Osteoblast (primary cell): ENCODE measurements around the gene USP22. TPM values are rescaled to one million over a fixed set of nuclear protein-coding genes. Genes with fewer than 3 reads are reported as not detected.
A peak's percentile ranks its signal among the peaks of the same experiment; 100 is the strongest.

Experiments used
- DNase-seq: peaks from one replicate; pipeline ENCODE4 v3.0.0; 2011; ENCODE audit warnings: low spot score, mixed read lengths; ENCODE audit not compliant: insufficient read length; ENCODE audit errors: missing footprints
- H2AFZ ChIP-seq: 2 replicates; pipeline ENCODE4 v1.6.0; 2011; ENCODE audit warnings: mild to moderate bottlenecking, low read length
- H3K27ac ChIP-seq: 2 replicates; pipeline ENCODE4 v1.5.1; 2011; ENCODE audit warnings: mild to moderate bottlenecking, low read depth, low read length, moderate library complexity
- H3K27me3 ChIP-seq: 2 replicates; pipeline ENCODE4 v1.6.0; 2012; ENCODE audit warnings: mild to moderate bottlenecking, control low read depth, inconsistent platforms, low read length, moderate library complexity; ENCODE audit not compliant: insufficient read depth
- H3K36me3 ChIP-seq: 2 replicates; pipeline ENCODE4 v1.5.1; 2011; ENCODE audit warnings: mild to moderate bottlenecking, low read length, control low read depth, moderate library complexity; ENCODE audit not compliant: insufficient read depth
- H3K4me1 ChIP-seq: 2 replicates; pipeline ENCODE4 v1.5.1; 2011; ENCODE audit warnings: mild to moderate bottlenecking, low read length, control low read depth, moderate library complexity; ENCODE audit not compliant: insufficient read depth
- H3K4me2 ChIP-seq: 2 replicates; pipeline ENCODE4 v1.6.0; 2011; ENCODE audit warnings: mild to moderate bottlenecking, low read length; ENCODE audit not compliant: insufficient read depth
- H3K4me3 ChIP-seq: fragments of 200-600 bp; sonication (generic); 3 replicates; pipeline ENCODE4 v1.5.1; 2012; ENCODE audit warnings: mild to moderate bottlenecking, low read length, inconsistent platforms; ENCODE audit not compliant: insufficient read depth
- H3K79me2 ChIP-seq: 2 replicates; pipeline ENCODE4 v1.6.0; 2012; ENCODE audit warnings: mild to moderate bottlenecking, low read length, control low read depth, inconsistent platforms; ENCODE audit not compliant: insufficient read depth
- H3K9me3 ChIP-seq: 2 replicates; pipeline ENCODE4 v1.5.1; 2011; ENCODE audit warnings: low read depth, low read length, control low read depth
- H4K20me1 ChIP-seq: 2 replicates; pipeline ENCODE4 v1.6.0; 2012; ENCODE audit warnings: mild to moderate bottlenecking, low read length, control low read depth; ENCODE audit not compliant: insufficient read depth
- total RNA-seq: library from RNA; depleted of rRNA; stranded (reverse); fragments of >200 nt; gene quantifications from 2 replicates; pipeline ENCODE4 v1.2.3, GENCODE V29; 2012
- TF ChIP-seq, protein P1 (sequence below): IDR thresholded peaks from 2 replicates; pipeline ENCODE4 v1.5.1; 2011; ENCODE audit warnings: mild to moderate bottlenecking, low read depth, low read length, moderate library complexity; ENCODE audit errors: extremely low read depth

The USP22 gene
- total RNA-seq, 1 donor = 293 TPM

DNA sequence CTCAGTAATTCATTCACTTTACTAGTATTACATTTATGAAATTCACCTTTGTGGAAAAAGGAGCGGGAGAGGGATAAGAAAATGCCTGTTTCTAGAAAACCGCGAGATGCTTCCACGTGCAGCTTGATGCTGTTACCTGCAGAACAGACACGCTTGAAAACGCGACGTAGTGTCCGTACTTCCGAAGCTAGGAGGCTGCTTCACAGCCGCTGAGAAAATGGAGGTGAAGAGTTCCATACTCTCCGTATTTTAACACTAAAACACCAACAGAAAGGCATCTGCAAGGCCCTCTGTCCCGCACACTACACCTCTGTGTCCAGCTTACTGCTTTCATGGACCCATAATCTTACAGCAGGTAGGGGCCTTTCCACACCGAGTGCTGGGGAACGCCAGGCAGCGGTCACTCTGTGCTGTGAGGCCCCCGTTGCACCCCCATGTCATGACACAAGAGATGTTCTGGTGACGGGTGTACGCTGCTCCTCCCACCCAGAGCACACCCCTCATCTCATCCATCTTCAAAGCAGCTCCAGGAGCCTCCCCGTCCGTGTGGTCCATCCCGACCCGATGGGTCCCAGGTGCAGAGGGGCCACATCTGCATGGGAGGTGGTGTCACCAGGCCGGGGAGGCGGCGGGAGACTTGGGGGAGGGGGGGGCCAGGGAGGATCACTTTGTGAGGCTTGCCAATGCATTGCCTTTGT lies 40.4 kb downstream of the USP22 start:
- Histone ChIP-seq H4K20me1 (peaks cover 84% of the 10 kb centered on the region), H3K27ac (peak overlapping the region; percentile 10)
- TF ChIP-seq, protein P1, sequence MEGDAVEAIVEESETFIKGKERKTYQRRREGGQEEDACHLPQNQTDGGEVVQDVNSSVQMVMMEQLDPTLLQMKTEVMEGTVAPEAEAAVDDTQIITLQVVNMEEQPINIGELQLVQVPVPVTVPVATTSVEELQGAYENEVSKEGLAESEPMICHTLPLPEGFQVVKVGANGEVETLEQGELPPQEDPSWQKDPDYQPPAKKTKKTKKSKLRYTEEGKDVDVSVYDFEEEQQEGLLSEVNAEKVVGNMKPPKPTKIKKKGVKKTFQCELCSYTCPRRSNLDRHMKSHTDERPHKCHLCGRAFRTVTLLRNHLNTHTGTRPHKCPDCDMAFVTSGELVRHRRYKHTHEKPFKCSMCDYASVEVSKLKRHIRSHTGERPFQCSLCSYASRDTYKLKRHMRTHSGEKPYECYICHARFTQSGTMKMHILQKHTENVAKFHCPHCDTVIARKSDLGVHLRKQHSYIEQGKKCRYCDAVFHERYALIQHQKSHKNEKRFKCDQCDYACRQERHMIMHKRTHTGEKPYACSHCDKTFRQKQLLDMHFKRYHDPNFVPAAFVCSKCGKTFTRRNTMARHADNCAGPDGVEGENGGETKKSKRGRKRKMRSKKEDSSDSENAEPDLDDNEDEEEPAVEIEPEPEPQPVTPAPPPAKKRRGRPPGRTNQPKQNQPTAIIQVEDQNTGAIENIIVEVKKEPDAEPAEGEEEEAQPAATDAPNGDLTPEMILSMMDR = no peak

DNA sequence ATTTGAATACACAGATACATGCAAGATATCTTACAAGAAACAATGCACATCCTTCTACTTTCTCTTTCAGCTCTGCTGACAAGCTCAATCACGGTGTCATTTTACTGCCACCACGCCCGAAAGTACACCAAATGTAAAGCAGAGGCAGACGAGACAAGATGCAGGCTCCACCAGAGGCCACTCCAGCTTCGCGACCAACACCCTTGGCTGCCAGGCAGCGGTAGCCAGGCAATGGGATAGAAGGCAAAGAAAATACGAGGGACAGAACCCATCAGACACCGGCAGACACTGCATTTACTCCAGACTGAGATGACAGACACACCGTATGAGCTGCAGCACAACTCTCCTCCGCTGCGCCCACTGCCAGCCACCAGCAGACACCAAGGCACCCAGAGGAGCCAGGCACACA lies 41.0 kb downstream of the USP22 start:
- H3K4me3 ChIP-seq = no peak overlapping the region
- H3K9me3 ChIP-seq = no peaks in the 10 kb centered on the region
- peak; percentile 75 for DNase-seq
- no peaks in the 10 kb centered on the region for H3K27me3 ChIP-seq
- H2AFZ ChIP-seq = no peak overlapping the region
- H4K20me1 ChIP-seq = peaks cover 79% of the 10 kb centered on the region
- H3K4me2 ChIP-seq = no peak overlapping the region
- H3K4me1 ChIP-seq = peaks cover 37% of the 10 kb centered on the region
- peaks cover 70% of the 10 kb centered on the region for H3K36me3 ChIP-seq
- TF ChIP-seq, protein P1 = no peak
- H3K79me2 ChIP-seq = peaks cover 71% of the 10 kb centered on the region
- H3K27ac ChIP-seq = peak overlapping the region; percentile 10

More for the DNA sequence above, 40.4 kb downstream of the USP22 start:
- H3K79me2 ChIP-seq = peaks cover 76% of the 10 kb centered on the region
- H3K9me3 ChIP-seq = no peaks in the 10 kb centered on the region
- peaks cover 77% of the 10 kb centered on the region for H3K36me3 ChIP-seq
- H3K4me2 ChIP-seq = no peak overlapping the region
- H3K4me3 ChIP-seq = no peak overlapping the region
- no peak overlapping the region for H2AFZ ChIP-seq
- DNase-seq = no peak
- no peaks in the 10 kb centered on the region for H3K27me3 ChIP-seq
- peaks cover 37% of the 10 kb centered on the region for H3K4me1 ChIP-seq

DNA sequence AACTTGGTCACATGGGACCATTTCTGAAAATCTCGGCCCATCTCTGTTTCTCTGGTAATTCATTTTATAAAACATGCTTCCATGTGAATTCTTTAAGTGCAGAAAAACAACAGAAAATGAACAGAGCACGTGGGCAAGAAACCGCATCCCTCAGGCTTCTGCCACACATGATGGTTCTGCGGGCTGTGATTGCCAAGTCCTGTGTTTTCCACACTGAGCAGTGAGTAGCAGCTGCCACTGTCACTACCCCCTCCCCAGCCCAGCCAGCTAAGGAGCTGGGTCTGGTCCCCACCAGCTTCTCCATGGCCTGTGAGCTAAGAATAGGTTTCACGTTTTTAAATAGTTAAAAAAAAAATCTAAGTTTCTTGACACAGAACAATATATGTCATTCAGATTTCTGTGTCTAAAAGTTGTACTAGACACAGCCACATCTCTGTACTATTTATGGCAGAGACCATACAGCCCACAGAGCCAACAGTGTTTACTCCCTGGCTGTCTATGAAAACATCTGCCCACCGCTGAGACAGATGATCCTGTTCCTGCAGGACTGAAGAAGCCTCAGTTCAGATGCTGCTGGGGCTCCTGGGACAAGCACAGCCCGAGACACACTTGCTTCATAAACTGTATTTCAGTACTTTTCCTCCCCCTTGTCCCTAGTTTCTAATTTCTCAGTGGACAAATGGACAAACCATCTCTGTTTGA lies 41.5 kb downstream of the USP22 start:
- no peaks in the 10 kb centered on the region for H3K9me3 ChIP-seq
- H4K20me1 ChIP-seq = peaks cover 79% of the 10 kb centered on the region
- no peak for DNase-seq
- peaks cover 65% of the 10 kb centered on the region for H3K36me3 ChIP-seq
- peak overlapping the region; percentile 10 for H3K27ac ChIP-seq
- no peaks in the 10 kb centered on the region for H3K27me3 ChIP-seq
- H2AFZ ChIP-seq = no peak overlapping the region
- H3K4me1 ChIP-seq = peaks cover 37% of the 10 kb centered on the region
- H3K79me2 ChIP-seq = peaks cover 68% of the 10 kb centered on the region
- H3K4me2 ChIP-seq = no peak overlapping the region
- TF ChIP-seq, protein P1 = no peak
- no peak overlapping the region for H3K4me3 ChIP-seq

DNA sequence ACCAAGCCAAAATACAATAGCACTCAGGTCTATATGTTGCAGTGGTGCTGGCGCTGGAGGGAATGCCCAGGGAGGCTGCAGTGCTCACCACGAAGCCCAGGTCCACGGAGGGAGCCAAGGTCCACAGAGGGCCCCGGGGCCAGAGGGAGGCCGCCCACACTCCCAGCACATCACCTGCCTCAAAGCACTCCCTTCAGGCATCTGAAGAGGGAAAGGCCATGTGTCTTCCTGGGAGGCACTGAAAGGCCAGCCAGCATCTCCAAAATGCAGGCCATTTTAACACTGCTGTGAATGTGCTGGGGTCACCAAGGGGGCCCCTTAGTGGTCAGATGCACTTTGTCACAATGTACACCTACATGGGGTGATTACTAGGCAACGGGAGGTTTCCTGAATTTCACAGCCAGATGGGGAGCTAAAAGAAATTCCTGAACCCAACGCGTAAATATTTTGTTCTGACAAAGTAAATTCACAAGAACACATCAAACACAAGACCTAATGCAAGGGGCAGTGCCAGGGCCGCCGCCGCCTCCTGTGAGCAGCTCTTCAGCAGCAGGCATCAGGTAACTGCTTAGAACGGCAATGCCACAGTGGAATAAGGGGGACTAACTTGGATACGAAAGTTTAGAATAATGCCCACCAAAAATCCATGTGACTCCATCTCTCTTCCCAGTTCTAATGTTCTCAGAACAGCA lies 42.8 kb downstream of the USP22 start:
- H3K4me3 ChIP-seq = no peak overlapping the region
- H4K20me1 ChIP-seq = peaks cover 67% of the 10 kb centered on the region
- peaks cover 53% of the 10 kb centered on the region for H3K36me3 ChIP-seq
- TF ChIP-seq, protein P1 = no peak
- H2AFZ ChIP-seq = no peak overlapping the region
- H3K4me2 ChIP-seq = peak overlapping the region; percentile 44
- H3K4me1 ChIP-seq = peaks cover 37% of the 10 kb centered on the region
- peak overlapping the region; percentile 67 for H3K27ac ChIP-seq
- no peaks in the 10 kb centered on the region for H3K9me3 ChIP-seq
- DNase-seq = peak; percentile 88
- peaks cover 55% of the 10 kb centered on the region for H3K79me2 ChIP-seq
- no peaks in the 10 kb centered on the region for H3K27me3 ChIP-seq
